ENCODE measurements around the gene SECISBP2.

Gene SECISBP2

GRCh38 chr9:89349607-89350006, 31.3 kb downstream of the SECISBP2 start:
- no peak for DNase-seq

GRCh38 chr9:89350988-89351557, 32.8 kb downstream of the SECISBP2 start:
- no peak for DNase-seq

GRCh38 chr9:89351584-89352300, 33.4 kb downstream of the SECISBP2 start:
- no peak for DNase-seq

GRCh38 chr9:89352451-89352850, 34.2 kb downstream of the SECISBP2 start:
- DNase-seq = no peak

- no peak for DNase-seq
These were observed 34.8 kb downstream of the SECISBP2 start for GRCh38 chr9:89352874-89353649.

- DNase-seq = no peak
These were observed 35.7 kb downstream of the SECISBP2 start for GRCh38 chr9:89353989-89354388.

- no peak for DNase-seq
These were observed 36.2 kb downstream of the SECISBP2 start for GRCh38 chr9:89354471-89354870.

- DNase-seq = no peak
These were observed 38.5 kb downstream of the SECISBP2 start for GRCh38 chr9:89356782-89357181.

- DNase-seq = no peak
These were observed 39.3 kb downstream of the SECISBP2 start for GRCh38 chr9:89357331-89358197.

GRCh38 chr9:89358376-89358916, 40.1 kb downstream of the SECISBP2 start:
- DNase-seq = no peak

- peak; percentile 59 for DNase-seq
These were observed 40.7 kb downstream of the SECISBP2 start for GRCh38 chr9:89358985-89359384.

GRCh38 chr9:89359751-89360261, 41.5 kb downstream of the SECISBP2 start:
- DNase-seq = peak; percentile 77

- peak; percentile 47 for DNase-seq
These were observed 42.2 kb downstream of the SECISBP2 start for GRCh38 chr9:89360465-89360864.

- DNase-seq = no peak
These were observed 42.7 kb downstream of the SECISBP2 start for GRCh38 chr9:89361031-89361430.

- no peak for DNase-seq
These were observed 43.7 kb downstream of the SECISBP2 start for GRCh38 chr9:89361816-89362646.

- no peak for DNase-seq
These were observed 44.5 kb downstream of the SECISBP2 start for GRCh38 chr9:89362647-89363310.

- no peak for DNase-seq
These were observed 45.0 kb downstream of the SECISBP2 start for GRCh38 chr9:89363311-89363670.

GRCh38 chr9:89363921-89364665, 45.8 kb downstream of the SECISBP2 start:
- DNase-seq = no peak

GRCh38 chr9:89364666-89365531, 46.6 kb downstream of the SECISBP2 start:
- no peak for DNase-seq

All from NCI-H1092 (cell line).